ENCODE measurements around the gene FAIM.
"Not testable (repeated sequence)": the region's sequence is repeated elsewhere in the genome, so short reads cannot be mapped to it uniquely, and the experiment has no call there.

The FAIM gene

DNA sequence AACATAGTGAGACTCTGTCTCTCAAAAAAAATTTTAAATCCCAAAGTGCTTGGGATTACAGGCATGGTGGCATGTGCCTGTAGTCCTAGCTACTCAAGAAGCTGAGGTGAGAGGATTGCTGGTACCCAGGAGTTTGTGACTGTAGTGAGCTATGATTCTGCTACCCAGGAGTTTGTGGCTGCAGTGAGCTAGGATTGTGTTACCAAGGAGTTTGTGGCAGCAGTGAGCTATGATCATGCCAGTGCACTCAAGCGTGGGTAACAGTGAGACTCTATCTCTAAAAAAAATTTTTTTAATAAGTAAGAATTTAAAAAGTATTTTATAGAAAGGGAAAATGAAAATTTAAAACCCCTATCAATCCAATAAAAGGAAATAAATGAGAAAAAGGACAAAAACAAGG is 69.5 kb downstream of the FAIM start:
- Histone ChIP-seq H3K4me3 (ENCODE audit: low read length) (no peak overlapping the region), H3K4me1 (ENCODE audit: low read length) (no peaks in the 10 kb centered on the region), H3K36me3 (replicated peaks; ENCODE audit: insufficient read depth, low read length) (no peaks in the 10 kb centered on the region), H3K27ac (ENCODE audit: low read length) (no peak overlapping the region), H3K79me2 (ENCODE audit: low read length) (no peaks in the 10 kb centered on the region), H4K20me1 (ENCODE audit: insufficient read depth, low read length) (no peaks in the 10 kb centered on the region), H3K9ac (ENCODE audit: low read length) (no peak overlapping the region), H2AFZ (ENCODE audit: low read length) (no peak overlapping the region), H3K9me2 (replicated peaks; ENCODE audit: insufficient read depth, low read length) (no peaks in the 10 kb centered on the region), H3K9me3 (replicated peaks; ENCODE audit: insufficient read depth, low read length) (no peaks in the 10 kb centered on the region), H3K4me2 (ENCODE audit: low read depth, low read length) (no peak overlapping the region), H3K27me3 (replicated peaks; ENCODE audit: insufficient read depth, low read length) (no peaks in the 10 kb centered on the region), H3F3A (ENCODE audit: insufficient read depth, low read length) (no peaks in the 10 kb centered on the region)
- DNase-seq = no peak
- no peak for TF ChIP-seq EZH2phosphoT487 (IDR thresholded peaks at IDR 0.05; ENCODE audit: low read length)
- no peak for TF ChIP-seq EZH2 (optimal IDR thresholded peaks at IDR 0.05; ENCODE audit: low read depth, low read length)
- TF ChIP-seq, protein P1, sequence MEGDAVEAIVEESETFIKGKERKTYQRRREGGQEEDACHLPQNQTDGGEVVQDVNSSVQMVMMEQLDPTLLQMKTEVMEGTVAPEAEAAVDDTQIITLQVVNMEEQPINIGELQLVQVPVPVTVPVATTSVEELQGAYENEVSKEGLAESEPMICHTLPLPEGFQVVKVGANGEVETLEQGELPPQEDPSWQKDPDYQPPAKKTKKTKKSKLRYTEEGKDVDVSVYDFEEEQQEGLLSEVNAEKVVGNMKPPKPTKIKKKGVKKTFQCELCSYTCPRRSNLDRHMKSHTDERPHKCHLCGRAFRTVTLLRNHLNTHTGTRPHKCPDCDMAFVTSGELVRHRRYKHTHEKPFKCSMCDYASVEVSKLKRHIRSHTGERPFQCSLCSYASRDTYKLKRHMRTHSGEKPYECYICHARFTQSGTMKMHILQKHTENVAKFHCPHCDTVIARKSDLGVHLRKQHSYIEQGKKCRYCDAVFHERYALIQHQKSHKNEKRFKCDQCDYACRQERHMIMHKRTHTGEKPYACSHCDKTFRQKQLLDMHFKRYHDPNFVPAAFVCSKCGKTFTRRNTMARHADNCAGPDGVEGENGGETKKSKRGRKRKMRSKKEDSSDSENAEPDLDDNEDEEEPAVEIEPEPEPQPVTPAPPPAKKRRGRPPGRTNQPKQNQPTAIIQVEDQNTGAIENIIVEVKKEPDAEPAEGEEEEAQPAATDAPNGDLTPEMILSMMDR (IDR thresholded peaks at IDR 0.05; ENCODE audit: low read length) = no peak

DNA sequence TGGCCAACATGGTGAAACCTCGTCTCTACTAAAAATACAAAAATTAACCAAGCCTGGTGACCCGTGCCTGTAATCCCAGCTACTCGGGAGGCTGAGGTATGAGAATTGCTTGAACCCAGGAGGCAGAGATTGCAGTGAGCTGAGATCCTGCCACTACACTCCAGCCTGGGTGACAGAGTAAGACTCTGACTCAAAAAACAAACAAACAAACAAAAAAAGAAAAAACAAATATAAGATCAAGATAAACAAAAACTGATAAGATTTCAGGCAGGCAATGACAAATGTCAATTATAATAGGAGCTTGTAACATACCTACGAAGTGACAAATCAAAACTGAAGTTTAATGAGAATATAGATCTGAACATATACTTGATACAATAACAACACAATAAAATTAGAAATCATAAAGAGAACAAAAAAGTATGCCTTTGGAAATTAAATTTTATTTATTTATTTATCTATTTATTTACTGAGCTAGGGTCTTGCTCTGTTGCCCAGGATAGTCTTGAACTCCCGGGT is 70.4 kb downstream of the FAIM start:
- no peak overlapping the region for H3K4me3 ChIP-seq (ENCODE audit: low read length)
- no peak overlapping the region for H3K4me2 ChIP-seq (ENCODE audit: low read depth, low read length)
- DNase-seq = no peak
- H2AFZ ChIP-seq (ENCODE audit: low read length) = no peak overlapping the region
- no peaks in the 10 kb centered on the region for H3F3A ChIP-seq (ENCODE audit: insufficient read depth, low read length)
- no peak overlapping the region for H3K9ac ChIP-seq (ENCODE audit: low read length)
- TF ChIP-seq EZH2 (optimal IDR thresholded peaks at IDR 0.05; ENCODE audit: low read depth, low read length) = no peak
- TF ChIP-seq, protein P1 (IDR thresholded peaks at IDR 0.05; ENCODE audit: low read length) = no peak
- TF ChIP-seq EZH2phosphoT487 (IDR thresholded peaks at IDR 0.05; ENCODE audit: low read length) = no peak
- no peaks in the 10 kb centered on the region for H3K9me2 ChIP-seq (replicated peaks; ENCODE audit: insufficient read depth, low read length)
- no peaks in the 10 kb centered on the region for H3K79me2 ChIP-seq (ENCODE audit: low read length)
- H3K9me3 ChIP-seq (replicated peaks; ENCODE audit: insufficient read depth, low read length) = no peaks in the 10 kb centered on the region
- H3K27ac ChIP-seq (ENCODE audit: low read length) = no peak overlapping the region
- no peaks in the 10 kb centered on the region for H3K27me3 ChIP-seq (replicated peaks; ENCODE audit: insufficient read depth, low read length)
- H4K20me1 ChIP-seq (ENCODE audit: insufficient read depth, low read length) = no peaks in the 10 kb centered on the region
- H3K36me3 ChIP-seq (replicated peaks; ENCODE audit: insufficient read depth, low read length) = no peaks in the 10 kb centered on the region
- no peaks in the 10 kb centered on the region for H3K4me1 ChIP-seq (ENCODE audit: low read length)

DNA sequence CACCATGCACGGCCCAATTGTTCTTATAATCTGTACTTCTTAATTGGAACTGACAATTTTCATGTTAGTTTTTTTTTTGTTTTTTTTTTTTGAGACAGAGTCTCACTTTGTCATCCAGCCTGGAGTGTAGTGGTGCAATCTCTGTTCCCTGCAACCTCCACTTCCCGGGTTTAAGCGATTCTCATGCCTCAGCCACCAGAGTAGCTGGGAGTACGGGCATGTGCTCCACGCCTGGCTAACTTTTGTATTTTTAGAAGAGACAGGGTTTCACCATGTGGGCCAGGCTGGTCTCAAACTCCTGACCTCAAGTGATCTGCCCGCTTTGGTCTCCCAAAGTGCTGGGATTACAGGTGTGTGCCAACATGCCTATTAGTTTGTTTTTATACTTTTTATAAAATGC is 72.4 kb downstream of the FAIM start:
- H3K36me3 ChIP-seq (replicated peaks; ENCODE audit: insufficient read depth, low read length); H3K4me2 ChIP-seq (ENCODE audit: low read depth, low read length); H3K9me2 ChIP-seq (replicated peaks; ENCODE audit: insufficient read depth, low read length); H4K20me1 ChIP-seq (ENCODE audit: insufficient read depth, low read length); H3K79me2 ChIP-seq (ENCODE audit: low read length); DNase-seq; H3K27me3 ChIP-seq (replicated peaks; ENCODE audit: insufficient read depth, low read length); H3K4me1 ChIP-seq (ENCODE audit: low read length); H3F3A ChIP-seq (ENCODE audit: insufficient read depth, low read length); H3K9me3 ChIP-seq (replicated peaks; ENCODE audit: insufficient read depth, low read length); H2AFZ ChIP-seq (ENCODE audit: low read length); H3K27ac ChIP-seq (ENCODE audit: low read length); H3K4me3 ChIP-seq (ENCODE audit: low read length); H3K9ac ChIP-seq (ENCODE audit: low read length): not testable (repeated sequence)

DNA sequence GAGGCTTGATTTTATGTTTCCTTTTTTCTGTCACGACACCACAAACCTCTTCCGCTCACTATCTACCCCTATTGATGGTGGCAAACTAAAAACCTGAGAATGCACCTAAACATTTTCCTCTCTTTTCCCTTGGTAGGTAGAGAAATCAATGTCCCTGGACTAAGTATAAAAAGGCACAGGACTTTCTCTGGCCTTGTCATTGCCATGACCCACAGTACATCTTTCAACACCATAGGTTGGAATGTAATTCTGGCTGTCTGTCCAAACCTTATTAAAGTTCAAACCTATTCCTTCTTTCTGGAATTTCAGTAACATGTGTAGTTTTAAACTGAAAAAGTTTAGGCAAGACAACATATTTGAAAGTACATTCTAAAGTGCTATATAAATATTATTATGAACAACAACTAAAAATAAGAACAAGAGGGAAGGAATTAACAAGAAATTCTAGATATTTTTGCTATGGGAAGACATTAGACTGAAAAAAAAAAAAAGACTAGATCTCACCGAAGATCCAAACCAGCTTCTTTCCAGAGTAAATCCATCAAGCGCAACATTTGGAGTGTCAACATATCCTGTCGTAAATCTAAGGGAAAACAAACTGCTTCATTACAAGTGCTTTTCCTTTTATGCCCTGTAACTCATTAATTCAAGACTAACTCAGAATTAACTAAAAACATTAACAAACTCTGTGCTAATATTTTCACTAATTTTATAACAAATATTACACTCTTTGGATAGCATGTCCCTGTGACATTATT is 73.1 kb downstream of the FAIM start:
- no peak overlapping the region for H3K9ac ChIP-seq (ENCODE audit: low read length)
- no peaks in the 10 kb centered on the region for H3K9me2 ChIP-seq (replicated peaks; ENCODE audit: insufficient read depth, low read length)
- H3K27ac ChIP-seq (ENCODE audit: low read length) = no peak overlapping the region
- H2AFZ ChIP-seq (ENCODE audit: low read length) = no peak overlapping the region
- H3K9me3 ChIP-seq (replicated peaks; ENCODE audit: insufficient read depth, low read length) = no peaks in the 10 kb centered on the region
- peaks cover 4% of the 10 kb centered on the region for H3F3A ChIP-seq (ENCODE audit: insufficient read depth, low read length)
- no peak overlapping the region for H3K4me3 ChIP-seq (ENCODE audit: low read length)
- TF ChIP-seq, protein P1 (IDR thresholded peaks at IDR 0.05; ENCODE audit: low read length) = no peak
- TF ChIP-seq EZH2 (optimal IDR thresholded peaks at IDR 0.05; ENCODE audit: low read depth, low read length) (no peak), EZH2phosphoT487 (IDR thresholded peaks at IDR 0.05; ENCODE audit: low read length) (no peak)
- DNase-seq = no peak
- H3K4me1 ChIP-seq (ENCODE audit: low read length) = 0 out of 2 replicates have a peak, but pooled peaks cover 4% of the 10 kb centered on the region
- no peaks in the 10 kb centered on the region for H4K20me1 ChIP-seq (ENCODE audit: insufficient read depth, low read length)
- no peaks in the 10 kb centered on the region for H3K36me3 ChIP-seq (replicated peaks; ENCODE audit: insufficient read depth, low read length)
- no peak overlapping the region for H3K4me2 ChIP-seq (ENCODE audit: low read depth, low read length)
- no peaks in the 10 kb centered on the region for H3K79me2 ChIP-seq (ENCODE audit: low read length)
- H3K27me3 ChIP-seq (replicated peaks; ENCODE audit: insufficient read depth, low read length) = no peaks in the 10 kb centered on the region

All from MM.1S (cell line).